SW480 (cell line): ENCODE measurements around the gene PLET1.
"Not testable (repeated sequence)": the region's sequence is repeated elsewhere in the genome, so short reads cannot be mapped to it uniquely, and the experiment has no call there.

Source experiments
- DNase-seq: peaks from one replicate; pipeline ENCODE4 v3.0.0-alpha.2; 2016; ENCODE audit warnings: low spot score

PLET1 gene

GRCh38 chr11:112212290-112212689, 48.4 kb downstream of the PLET1 start:
- no peak for DNase-seq

DNA sequence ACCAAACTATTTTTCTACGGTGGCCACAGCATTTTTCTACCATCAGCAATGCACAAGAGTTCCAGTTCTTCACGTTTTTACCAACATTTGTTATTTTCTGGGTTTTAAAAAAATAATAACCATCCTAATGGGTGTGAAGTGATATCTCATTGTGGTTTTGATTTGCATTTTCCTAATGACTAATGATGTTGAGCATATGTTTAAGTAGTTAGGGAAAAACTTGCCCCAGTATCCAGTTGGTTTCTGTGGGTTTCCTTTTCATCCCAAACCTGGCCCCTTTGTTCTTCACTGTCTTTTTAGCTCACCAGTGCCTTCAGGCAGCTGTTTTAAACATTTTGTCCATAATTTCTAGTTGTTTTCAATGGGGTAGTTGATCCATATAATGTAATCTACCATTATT, 49.1 kb downstream of the PLET1 start:
- no peak for DNase-seq

- no peak for DNase-seq
These were observed 49.8 kb downstream of the PLET1 start for GRCh38 chr11:112210890-112211289.

DNA sequence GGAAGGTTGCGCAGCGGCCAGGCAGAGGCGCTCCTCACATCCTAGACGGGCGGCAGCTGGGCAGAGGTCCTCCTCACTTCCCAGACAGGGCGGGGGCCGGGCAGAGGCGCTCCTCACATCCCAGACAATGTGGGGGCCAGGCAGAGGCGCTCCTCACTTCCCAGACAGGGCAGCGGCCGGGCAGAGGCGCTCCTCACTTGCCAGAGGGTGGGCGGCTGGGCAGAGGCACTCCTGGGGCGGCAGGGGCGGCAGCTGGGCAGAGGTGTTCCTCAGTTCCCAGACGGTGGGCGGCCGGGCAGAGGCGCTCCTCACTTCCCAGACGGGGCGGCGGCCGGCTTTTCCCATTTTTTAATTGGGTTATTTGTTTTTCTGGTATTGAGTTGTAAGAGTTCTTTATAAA, 54.6 kb downstream of the PLET1 start:
- no peak for DNase-seq

DNA sequence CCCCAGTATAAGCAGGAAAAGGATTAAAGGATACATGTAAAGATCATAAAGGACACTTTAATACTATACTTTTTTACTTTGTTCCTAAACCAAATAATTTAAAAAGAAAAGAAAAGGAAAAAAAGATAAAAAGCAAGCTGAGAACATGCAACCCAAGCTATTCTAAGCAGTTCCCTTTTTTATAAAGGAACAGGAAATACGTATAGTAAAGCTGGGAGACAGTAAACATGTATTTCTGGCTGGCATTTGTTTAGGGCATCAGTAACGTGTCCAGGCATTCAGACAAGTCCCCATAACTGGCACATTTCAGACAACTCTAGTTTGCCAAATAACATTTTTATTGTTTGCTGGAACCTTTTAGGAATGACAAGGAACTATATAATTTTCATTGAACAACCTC, 60.4 kb downstream of the PLET1 start:
- DNase-seq, result no peak

DNA sequence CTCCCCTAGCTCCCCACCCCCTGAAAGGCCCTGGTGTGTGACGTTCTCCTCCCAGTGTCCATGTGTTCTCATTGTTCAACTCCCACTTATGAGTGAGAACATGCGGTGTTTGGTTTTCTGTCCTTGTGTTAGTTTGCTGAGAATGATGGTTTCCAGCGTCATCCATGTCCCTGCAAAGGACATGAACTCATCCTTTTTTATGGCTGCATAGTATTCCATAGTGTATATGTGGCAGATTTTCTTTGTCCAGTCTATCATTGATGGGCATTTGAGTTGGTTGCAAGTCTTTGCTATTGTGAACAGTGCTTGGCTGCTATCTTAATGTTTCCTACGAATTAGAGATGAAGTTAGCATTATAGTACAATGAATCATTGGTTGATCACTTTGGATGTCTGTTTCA, 61.6 kb downstream of the PLET1 start:
- not testable (repeated sequence) for DNase-seq
